Mesenchymal stem cell (in vitro differentiated cells and primary cell): ENCODE data around the gene SLC25A52.

Source experiments
- DNase-seq: peaks from one replicate; pipeline ENCODE4 v3.0.0-alpha.2; 2013
- H2AFZ ChIP-seq: one replicate; pipeline ENCODE4 v1.6.1; 2013; ENCODE audit warnings: low read depth, mild to moderate bottlenecking, control low read depth, inconsistent platforms, low read length, moderate library complexity
- H2AK5ac ChIP-seq: 2 replicates; pipeline ENCODE4 v1.6.1; 2013; ENCODE audit warnings: low read length, moderate library complexity, mild to moderate bottlenecking, inconsistent platforms; ENCODE audit not compliant: severe bottlenecking
- H2BK120ac ChIP-seq: one replicate; pipeline ENCODE4 v1.6.1; 2013; ENCODE audit warnings: low read depth, mild to moderate bottlenecking, inconsistent platforms, low read length, moderate library complexity
- H2BK12ac ChIP-seq, 2 experiments: one replicate each; pipeline ENCODE4 v1.6.1; 2013; ENCODE audit warnings: inconsistent platforms in 2 of 2, low read length in 2 of 2, mild to moderate bottlenecking in 2 of 2, moderate library complexity in 2 of 2, control low read depth in 1 of 2
- H2BK15ac ChIP-seq: one replicate; pipeline ENCODE4 v1.6.1; 2013; ENCODE audit warnings: mild to moderate bottlenecking, low read depth, inconsistent platforms; ENCODE audit not compliant: poor library complexity, severe bottlenecking
- H2BK5ac ChIP-seq: 2 replicates; pipeline ENCODE4 v1.6.1; 2013; ENCODE audit warnings: low read depth, mild to moderate bottlenecking, low read length, control low read depth, inconsistent platforms; ENCODE audit not compliant: poor library complexity, severe bottlenecking
- H3K14ac ChIP-seq, 2 experiments: one replicate each; pipeline ENCODE4 v1.6.1; 2013; ENCODE audit warnings: inconsistent platforms in 2 of 2, low read length in 2 of 2, control low read depth in 1 of 2, mild to moderate bottlenecking in 1 of 2, moderate library complexity in 1 of 2
- H3K18ac ChIP-seq, 2 experiments: one replicate each; pipeline ENCODE4 v1.6.1; 2013; ENCODE audit warnings: inconsistent platforms in 2 of 2, low read length in 2 of 2, control low read depth in 1 of 2, low read depth in 1 of 2, mild to moderate bottlenecking in 1 of 2
- H3K23ac ChIP-seq, 2 experiments: one replicate each; pipeline ENCODE4 v1.6.1; 2013; ENCODE audit warnings: inconsistent platforms in 2 of 2, low read length in 2 of 2, mild to moderate bottlenecking in 2 of 2, moderate library complexity in 2 of 2, control low read depth in 1 of 2
- H3K27ac ChIP-seq: 2 replicates; pipeline ENCODE4 v1.5.1; 2013; ENCODE audit warnings: mild to moderate bottlenecking, moderate library complexity, low read length, control low read depth, inconsistent platforms; ENCODE audit not compliant: poor library complexity, severe bottlenecking
- H3K27me3 ChIP-seq, 2 experiments: 2 replicates each; pipeline versions ENCODE4 v1.6.1 to v1.7.0; 2013; ENCODE audit warnings: low read length in 2 of 2, mild to moderate bottlenecking in 2 of 2, moderate library complexity in 2 of 2, control low read depth in 1 of 2, inconsistent platforms in 1 of 2; ENCODE audit not compliant: control insufficient read depth in 1 of 2, insufficient read depth in 1 of 2
- H3K36me3 ChIP-seq, 2 experiments: 2 replicates each; pipeline versions ENCODE4 v1.6.1 to v1.7.0; 2013; ENCODE audit warnings: low read length in 2 of 2, control low read depth in 1 of 2, inconsistent platforms in 1 of 2, low read depth in 1 of 2, mild to moderate bottlenecking in 1 of 2; ENCODE audit not compliant: insufficient read depth in 2 of 2, control insufficient read depth in 1 of 2
- H3K4ac ChIP-seq, 2 experiments: one replicate each; pipeline ENCODE4 v1.6.1; 2013; ENCODE audit warnings: inconsistent platforms in 2 of 2, low read length in 2 of 2, mild to moderate bottlenecking in 2 of 2, moderate library complexity in 2 of 2, control low read depth in 1 of 2, low read depth in 1 of 2
- H3K4me1 ChIP-seq: 2 replicates; pipeline ENCODE4 v1.6.1; 2013; ENCODE audit warnings: low read depth, low read length, control low read depth; ENCODE audit not compliant: control insufficient read depth, insufficient read depth
- H3K4me2 ChIP-seq: 2 replicates; pipeline ENCODE4 v1.6.1; 2013; ENCODE audit warnings: low read length, mild to moderate bottlenecking, inconsistent platforms; ENCODE audit not compliant: poor library complexity, severe bottlenecking
- H3K4me3 ChIP-seq, 2 experiments: 2 replicates each; pipeline versions ENCODE4 v1.5.1 to v1.7.0; 2013; ENCODE audit warnings: low read length in 2 of 2, mild to moderate bottlenecking in 2 of 2, control low read depth in 1 of 2, low read depth in 1 of 2; ENCODE audit not compliant: insufficient read depth in 1 of 2
- H3K79me1 ChIP-seq: replicated peaks from 2 replicates; pipeline ENCODE4 v1.6.1; 2013; ENCODE audit warnings: mild to moderate bottlenecking, control low read depth, low read length, inconsistent platforms; ENCODE audit not compliant: poor library complexity, severe bottlenecking
- H3K9ac ChIP-seq: 2 replicates; pipeline ENCODE4 v1.7.0; 2013; ENCODE audit warnings: mild to moderate bottlenecking, low read length, moderate library complexity
- H3K9me3 ChIP-seq: 2 replicates; pipeline ENCODE4 v1.7.0; 2013; ENCODE audit warnings: mild to moderate bottlenecking, low read length; ENCODE audit not compliant: control insufficient read depth
- H4K8ac ChIP-seq: one replicate; pipeline ENCODE4 v1.6.1; 2013; ENCODE audit warnings: inconsistent platforms, mild to moderate bottlenecking, low read length, moderate library complexity
- H4K91ac ChIP-seq: one replicate; pipeline ENCODE4 v1.6.1; 2013; ENCODE audit warnings: mild to moderate bottlenecking, low read length, inconsistent platforms
- WGBS: methylation state at CpG from one replicate; pipeline ENCODE4 v1.1.7; 2013; ENCODE audit warnings: mixed read lengths; 5-methylcytosine and 5-hydroxymethylcytosine counted together

The SLC25A52 gene

DNA sequence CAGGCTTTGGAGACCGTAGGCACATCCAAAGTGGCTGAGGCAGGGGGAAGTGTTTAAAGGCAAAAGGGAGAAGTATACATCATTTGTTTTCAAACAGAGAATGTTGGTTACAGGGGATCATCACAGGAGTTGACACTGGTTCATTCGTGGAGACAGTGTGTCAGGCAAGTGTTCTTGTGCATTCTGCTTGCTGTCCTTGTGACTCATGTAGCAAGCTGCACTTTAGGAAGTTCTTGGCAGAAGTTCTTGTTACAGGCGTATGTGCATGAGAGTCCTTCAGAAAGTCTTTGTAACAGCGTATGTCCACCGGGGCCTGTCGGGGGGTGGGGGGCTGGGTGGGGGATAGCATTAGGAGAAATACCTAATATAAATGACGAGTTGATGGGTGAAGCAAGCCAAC is 39.8 kb downstream of the SLC25A52 start:
- Histone ChIP-seq H2BK15ac (no peak overlapping the region), H3K4me1 (no peaks in the 10 kb centered on the region), H2AK5ac (no peak overlapping the region), H3K27ac (no peak overlapping the region), H3K27me3 (peaks cover 0 to 8% of the 10 kb centered on the region in 2 experiments), H3K9ac (no peak overlapping the region), H4K91ac (no peak overlapping the region), H2AFZ (no peak overlapping the region), H3K9me3 (no peaks in the 10 kb centered on the region), H2BK12ac (no peak overlapping the region), H3K4me2 (no peak overlapping the region), H4K8ac (no peak overlapping the region), H3K14ac (no peak overlapping the region), H2BK120ac (no peak overlapping the region), H3K4me3 (no peak overlapping the region), H2BK5ac (no peak overlapping the region), H3K23ac (no peak overlapping the region), H3K4ac (no peak overlapping the region), H3K79me1 (no peaks in the 10 kb centered on the region), H3K36me3 (no peaks in the 10 kb centered on the region), H3K18ac (no peak overlapping the region)
- 75% methylated on average over 7 of the region's 7 CpGs for WGBS
- peak; percentile 6 for DNase-seq

- no peaks in the 10 kb centered on the region for H3K36me3 ChIP-seq
- no peaks in the 10 kb centered on the region for H3K27me3 ChIP-seq
- H2AK5ac ChIP-seq = no peak overlapping the region
- no peak for DNase-seq
- H3K18ac ChIP-seq = no peak overlapping the region
- WGBS = 87% methylated on average over 7 of the region's 7 CpGs
- H4K91ac ChIP-seq = no peak overlapping the region
- no peaks in the 10 kb centered on the region for H3K9me3 ChIP-seq
- no peak overlapping the region for H3K27ac ChIP-seq
- no peak overlapping the region for H3K4me3 ChIP-seq
- H2BK120ac ChIP-seq = no peak overlapping the region
- H3K4me1 ChIP-seq = no peaks in the 10 kb centered on the region
- H2BK12ac ChIP-seq = no peak overlapping the region
- H3K79me1 ChIP-seq = no peaks in the 10 kb centered on the region
- no peak overlapping the region for H3K23ac ChIP-seq
- H2BK5ac ChIP-seq = no peak overlapping the region
- no peak overlapping the region for H2BK15ac ChIP-seq
- no peak overlapping the region for H3K14ac ChIP-seq
- no peak overlapping the region for H3K9ac ChIP-seq
- no peak overlapping the region for H4K8ac ChIP-seq
- no peak overlapping the region for H2AFZ ChIP-seq
- H3K4me2 ChIP-seq = no peak overlapping the region
- no peak overlapping the region for H3K4ac ChIP-seq
Observed at GRCh38 chr18:31719363-31720006, 41.2 kb downstream of the SLC25A52 start.

- Histone ChIP-seq H3K9me3 (no peaks in the 10 kb centered on the region), H2BK15ac (no peak overlapping the region), H4K8ac (no peak overlapping the region), H3K14ac (no peak overlapping the region), H3K9ac (no peak overlapping the region), H3K4me1 (no peaks in the 10 kb centered on the region), H3K36me3 (no peaks in the 10 kb centered on the region), H3K27me3 (no peaks in the 10 kb centered on the region), H3K79me1 (no peaks in the 10 kb centered on the region), H4K91ac (no peak overlapping the region), H3K4ac (no peak overlapping the region), H3K4me2 (no peak overlapping the region), H3K27ac (no peak overlapping the region), H3K23ac (no peak overlapping the region), H3K4me3 (no peak overlapping the region), H2AFZ (no peak overlapping the region), H2BK120ac (no peak overlapping the region), H2BK5ac (no peak overlapping the region), H2BK12ac (no peak overlapping the region), H2AK5ac (no peak overlapping the region), H3K18ac (no peak overlapping the region)
- DNase-seq = no peak
- 80% methylated on average over 1 of the region's 3 CpGs for WGBS
Observed at GRCh38 chr18:31718386-31718785, 42.3 kb downstream of the SLC25A52 start.

DNA sequence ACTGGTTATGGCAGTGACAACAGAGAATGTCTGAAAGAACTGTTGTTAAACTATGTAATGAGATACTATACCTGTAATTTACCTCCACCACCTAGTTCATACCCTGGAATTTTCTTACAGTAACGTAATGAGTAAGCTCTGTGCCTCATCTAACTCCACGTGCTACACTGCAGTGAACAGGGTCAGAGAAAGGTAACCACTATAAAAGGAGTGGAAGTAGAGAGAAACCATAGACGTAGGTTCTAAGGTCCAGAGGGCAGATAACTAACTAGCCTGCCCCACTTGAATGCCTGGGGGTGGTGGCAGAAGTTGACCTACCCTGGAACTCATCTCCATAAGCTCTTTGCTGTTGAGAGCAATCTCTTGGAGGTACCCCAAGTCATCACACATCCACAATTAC is 44.3 kb downstream of the SLC25A52 start:
- Histone ChIP-seq H4K8ac (no peak overlapping the region), H3K4ac (no peak overlapping the region), H2BK5ac (no peak overlapping the region), H2BK120ac (no peak overlapping the region), H3K27ac (no peak overlapping the region), H2AK5ac (no peak overlapping the region), H2AFZ (no peak overlapping the region), H3K14ac (no peak overlapping the region), H3K18ac (no peak overlapping the region), H3K4me1 (no peaks in the 10 kb centered on the region), H3K23ac (no peak overlapping the region), H3K4me2 (no peak overlapping the region), H3K27me3 (no peaks in the 10 kb centered on the region), H3K4me3 (no peak overlapping the region), H4K91ac (no peak overlapping the region), H3K9ac (no peak overlapping the region), H3K9me3 (no peaks in the 10 kb centered on the region), H2BK15ac (no peak overlapping the region), H3K36me3 (no peaks in the 10 kb centered on the region), H3K79me1 (no peaks in the 10 kb centered on the region), H2BK12ac (no peak overlapping the region)
- 89% methylated on average over 3 of the region's 3 CpGs for WGBS
- DNase-seq = no peak
